ENCODE measurements around the gene TRPM3.

- TF ChIP-seq, protein P1, sequence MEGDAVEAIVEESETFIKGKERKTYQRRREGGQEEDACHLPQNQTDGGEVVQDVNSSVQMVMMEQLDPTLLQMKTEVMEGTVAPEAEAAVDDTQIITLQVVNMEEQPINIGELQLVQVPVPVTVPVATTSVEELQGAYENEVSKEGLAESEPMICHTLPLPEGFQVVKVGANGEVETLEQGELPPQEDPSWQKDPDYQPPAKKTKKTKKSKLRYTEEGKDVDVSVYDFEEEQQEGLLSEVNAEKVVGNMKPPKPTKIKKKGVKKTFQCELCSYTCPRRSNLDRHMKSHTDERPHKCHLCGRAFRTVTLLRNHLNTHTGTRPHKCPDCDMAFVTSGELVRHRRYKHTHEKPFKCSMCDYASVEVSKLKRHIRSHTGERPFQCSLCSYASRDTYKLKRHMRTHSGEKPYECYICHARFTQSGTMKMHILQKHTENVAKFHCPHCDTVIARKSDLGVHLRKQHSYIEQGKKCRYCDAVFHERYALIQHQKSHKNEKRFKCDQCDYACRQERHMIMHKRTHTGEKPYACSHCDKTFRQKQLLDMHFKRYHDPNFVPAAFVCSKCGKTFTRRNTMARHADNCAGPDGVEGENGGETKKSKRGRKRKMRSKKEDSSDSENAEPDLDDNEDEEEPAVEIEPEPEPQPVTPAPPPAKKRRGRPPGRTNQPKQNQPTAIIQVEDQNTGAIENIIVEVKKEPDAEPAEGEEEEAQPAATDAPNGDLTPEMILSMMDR (IDR thresholded peaks at IDR 0.05; ENCODE audit: low read depth, low read length, missing input control): no peak
- TF ChIP-seq, protein P2, sequence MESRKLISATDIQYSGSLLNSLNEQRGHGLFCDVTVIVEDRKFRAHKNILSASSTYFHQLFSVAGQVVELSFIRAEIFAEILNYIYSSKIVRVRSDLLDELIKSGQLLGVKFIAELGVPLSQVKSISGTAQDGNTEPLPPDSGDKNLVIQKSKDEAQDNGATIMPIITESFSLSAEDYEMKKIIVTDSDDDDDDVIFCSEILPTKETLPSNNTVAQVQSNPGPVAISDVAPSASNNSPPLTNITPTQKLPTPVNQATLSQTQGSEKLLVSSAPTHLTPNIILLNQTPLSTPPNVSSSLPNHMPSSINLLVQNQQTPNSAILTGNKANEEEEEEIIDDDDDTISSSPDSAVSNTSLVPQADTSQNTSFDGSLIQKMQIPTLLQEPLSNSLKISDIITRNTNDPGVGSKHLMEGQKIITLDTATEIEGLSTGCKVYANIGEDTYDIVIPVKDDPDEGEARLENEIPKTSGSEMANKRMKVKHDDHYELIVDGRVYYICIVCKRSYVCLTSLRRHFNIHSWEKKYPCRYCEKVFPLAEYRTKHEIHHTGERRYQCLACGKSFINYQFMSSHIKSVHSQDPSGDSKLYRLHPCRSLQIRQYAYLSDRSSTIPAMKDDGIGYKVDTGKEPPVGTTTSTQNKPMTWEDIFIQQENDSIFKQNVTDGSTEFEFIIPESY (IDR thresholded peaks at IDR 0.05): no peak
- TF ChIP-seq MAX (IDR thresholded peaks at IDR 0.05) (no peak), TAF1 (conservative IDR thresholded peaks at IDR 0.05) (no peak), GABPA (IDR thresholded peaks at IDR 0.05 in 1 of 2, conservative IDR thresholded peaks at IDR 0.05 in 1 of 2) (no peak), HNF4G (IDR thresholded peaks at IDR 0.05) (no peak), RAD21 (IDR thresholded peaks at IDR 0.05) (no peak), SP1 (IDR thresholded peaks at IDR 0.05) (no peak)
These were observed 157.9 kb downstream of the TRPM3 start for GRCh38 chr9:70963554-70963953.

All from liver (tissue), 3 donors.